Fibroblast of mammary gland (primary cell): ENCODE data around the gene MICAL2.

ENCODE experiments used
- DNase-seq: peaks from one replicate; pipeline ENCODE4 v3.0.0-alpha.2; 2010; ENCODE audit warnings: low read depth
- H3K4me3 ChIP-seq: 2 replicates; pipeline ENCODE4 v1.5.1; 2011; ENCODE audit warnings: low read depth, mild to moderate bottlenecking, low read length, moderate library complexity; ENCODE audit not compliant: control insufficient read depth
- CTCF ChIP-seq: conservative IDR thresholded peaks from 2 replicates; pipeline ENCODE4 v1.5.1; 2011; ENCODE audit warnings: low read depth, low read length, inconsistent platforms; ENCODE audit not compliant: control insufficient read depth, insufficient read depth

Gene MICAL2

GRCh38 chr11:12100841-12101242 lies 9.5 kb upstream of the MICAL2 start:
- TF ChIP-seq CTCF: no peak
- H3K4me3 ChIP-seq: no peak overlapping the region
- no peak for DNase-seq

GRCh38 chr11:12101318-12101717 lies 9.1 kb upstream of the MICAL2 start:
- TF ChIP-seq CTCF: no peak
- no peak for DNase-seq
- H3K4me3 ChIP-seq: no peak overlapping the region

GRCh38 chr11:12102588-12103410 lies 7.6 kb upstream of the MICAL2 start:
- TF ChIP-seq CTCF: peak; percentile 14
- no peak overlapping the region for H3K4me3 ChIP-seq
- DNase-seq: no peak

DNA sequence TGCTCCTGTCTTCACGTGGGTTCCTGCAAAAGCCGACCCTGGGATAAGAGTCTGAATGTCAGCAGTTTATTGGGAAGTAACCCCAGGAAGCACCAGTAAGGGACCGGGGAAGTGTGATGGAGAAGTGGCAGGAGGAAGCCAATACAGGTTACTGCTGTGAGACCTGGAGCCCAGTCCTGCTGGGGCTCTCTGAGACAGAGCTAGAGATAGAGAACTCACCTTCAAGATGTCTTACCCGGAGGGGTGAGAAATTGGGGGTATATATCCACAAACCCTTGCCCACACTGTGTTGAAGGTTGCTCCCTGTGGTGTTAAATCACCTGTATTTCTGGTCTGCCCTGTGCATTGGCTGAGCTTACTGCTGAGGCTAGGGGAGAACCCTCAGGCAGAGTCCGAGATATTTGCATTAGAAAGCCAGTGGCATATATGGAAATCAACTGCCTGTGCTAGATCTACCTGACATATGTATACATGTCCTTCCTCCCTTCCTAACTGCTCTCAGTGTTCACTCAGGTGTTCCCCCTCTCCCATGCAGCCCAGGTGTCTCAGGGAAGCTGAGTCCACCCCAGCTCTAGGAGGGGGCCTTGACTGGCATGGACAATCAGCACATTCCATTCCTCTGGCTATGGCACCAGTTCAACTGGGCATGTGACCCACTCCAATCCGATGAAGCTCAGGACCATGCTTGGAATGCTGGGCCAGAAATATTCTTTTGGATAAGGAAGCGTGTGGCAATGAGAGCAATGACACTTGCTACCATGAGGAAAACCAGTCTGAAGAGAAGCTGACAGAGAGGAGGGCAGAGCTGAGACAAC lies 6.8 kb upstream of the MICAL2 start:
- H3K4me3 ChIP-seq: no peak overlapping the region
- DNase-seq: no peak
- TF ChIP-seq CTCF: no peak

GRCh38 chr11:12105471-12105870 lies 4.9 kb upstream of the MICAL2 start:
- no peak for TF ChIP-seq CTCF
- no peak for DNase-seq
- no peak overlapping the region for H3K4me3 ChIP-seq

DNA sequence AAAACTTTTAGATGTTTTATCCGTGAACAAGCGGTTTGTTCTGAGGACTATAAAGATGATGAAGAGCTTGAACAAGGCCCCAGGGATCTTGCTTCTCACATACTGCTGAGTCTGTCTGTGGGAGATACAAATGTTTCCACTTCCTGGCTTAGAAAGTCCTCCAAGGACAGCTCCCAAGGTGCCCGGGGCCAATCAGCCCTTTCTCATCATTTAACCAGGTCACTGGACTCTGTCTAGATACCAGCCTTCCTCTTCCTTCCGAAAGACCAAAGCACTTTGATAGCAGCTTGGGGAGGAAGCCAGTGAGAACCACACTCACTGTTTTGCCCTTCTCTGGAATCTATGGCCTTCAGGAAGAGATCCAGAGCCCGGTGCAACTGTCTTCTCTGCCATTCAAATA lies 4.3 kb upstream of the MICAL2 start:
- no peak for DNase-seq
- H3K4me3 ChIP-seq: no peak overlapping the region
- TF ChIP-seq CTCF: no peak
